Fibroblast of mammary gland (primary cell): ENCODE results near the gene PGM2.
"Not testable (repeated sequence)": the region's sequence is repeated elsewhere in the genome, so short reads cannot be mapped to it uniquely, and the experiment has no call there.

Source experiments
- DNase-seq: peaks from one replicate; pipeline ENCODE4 v3.0.0-alpha.2; 2010; ENCODE audit warnings: low read depth
- H3K4me3 ChIP-seq: 2 replicates; pipeline ENCODE4 v1.5.1; 2011; ENCODE audit warnings: low read depth, mild to moderate bottlenecking, low read length, moderate library complexity; ENCODE audit not compliant: control insufficient read depth
- CTCF ChIP-seq: conservative IDR thresholded peaks from 2 replicates; pipeline ENCODE4 v1.5.1; 2011; ENCODE audit warnings: low read depth, low read length, inconsistent platforms; ENCODE audit not compliant: control insufficient read depth, insufficient read depth

PGM2 gene

GRCh38 chr4:37826295-37827029, at the start of gene PGM2:
PGM2 (plus strand) TSS chr4:37826686; CDS start chr4:37826733, 47 bp downstream.
- no peak for TF ChIP-seq CTCF
- peak within 1 kb of the TSS; percentile 90 for H3K4me3 ChIP-seq
- peak; percentile 77 for DNase-seq

GRCh38 chr4:37779896-37780295, 46.6 kb upstream of the PGM2 start:
- no peak for DNase-seq
- no peak overlapping the region for H3K4me3 ChIP-seq
- TF ChIP-seq CTCF: no peak

- peak; percentile 6 for TF ChIP-seq CTCF
- DNase-seq: peak; percentile 14
- H3K4me3 ChIP-seq: no peak overlapping the region
Observed at GRCh38 chr4:37780444-37781130, 45.9 kb upstream of the PGM2 start.

- no peak for TF ChIP-seq CTCF
- no peak overlapping the region for H3K4me3 ChIP-seq
- no peak for DNase-seq
Observed at GRCh38 chr4:37781131-37781455, 45.4 kb upstream of the PGM2 start.

GRCh38 chr4:37786267-37786666, 40.2 kb upstream of the PGM2 start:
- not testable (repeated sequence) for H3K4me3 ChIP-seq, DNase-seq

GRCh38 chr4:37787883-37788460, 38.5 kb upstream of the PGM2 start:
- not testable (repeated sequence) for DNase-seq, H3K4me3 ChIP-seq

- H3K4me3 ChIP-seq: no peak overlapping the region
- no peak for TF ChIP-seq CTCF
- no peak for DNase-seq
Observed at GRCh38 chr4:37788819-37789218, 37.7 kb upstream of the PGM2 start.

GRCh38 chr4:37792241-37792640, 34.2 kb upstream of the PGM2 start:
- no peak for DNase-seq
- TF ChIP-seq CTCF: no peak
- H3K4me3 ChIP-seq: no peak overlapping the region
